DOHH2 (cell line): ENCODE measurements around the gene APBA2.

Experiments
- EZH2phosphoT487 ChIP-seq: fragments of 200-600 bp; sonication (generic); IDR thresholded peaks from 2 replicates; pipeline ENCODE4 v1.6.1; 2017; ENCODE audit warnings: borderline replicate concordance, mild to moderate bottlenecking, antibody characterized with exemption, low read length, moderate library complexity, mixed read lengths
- TF ChIP-seq, protein P1 (sequence below): fragments of 200-600 bp; sonication (generic); IDR thresholded peaks from one replicate; pipeline ENCODE4 v1.5.1; 2014; ENCODE audit warnings: antibody characterized with exemption, mild to moderate bottlenecking, low read depth, low read length; ENCODE audit not compliant: poor library complexity, severe bottlenecking

DNA sequence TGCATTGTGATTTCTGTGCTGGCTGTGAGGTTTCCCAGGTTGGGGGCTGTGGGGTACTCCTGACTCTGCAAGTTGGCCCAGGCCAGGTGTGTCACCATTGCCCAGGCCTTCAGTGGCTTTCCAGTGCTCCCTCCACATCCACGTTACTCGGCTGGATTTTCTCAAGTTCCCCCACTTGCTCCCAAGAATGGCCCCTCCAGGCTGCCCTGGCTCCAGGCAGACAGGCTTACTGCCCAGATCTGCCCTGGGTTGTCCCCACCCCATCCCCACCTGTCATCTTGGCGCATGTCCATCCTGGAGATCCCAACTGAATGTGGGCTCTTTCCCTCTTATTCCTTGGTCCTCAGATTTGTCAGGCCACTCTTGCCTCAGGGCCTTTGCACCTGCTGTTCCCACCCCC is 3.6 kb downstream of the APBA2 start:
- TF ChIP-seq, protein P1, sequence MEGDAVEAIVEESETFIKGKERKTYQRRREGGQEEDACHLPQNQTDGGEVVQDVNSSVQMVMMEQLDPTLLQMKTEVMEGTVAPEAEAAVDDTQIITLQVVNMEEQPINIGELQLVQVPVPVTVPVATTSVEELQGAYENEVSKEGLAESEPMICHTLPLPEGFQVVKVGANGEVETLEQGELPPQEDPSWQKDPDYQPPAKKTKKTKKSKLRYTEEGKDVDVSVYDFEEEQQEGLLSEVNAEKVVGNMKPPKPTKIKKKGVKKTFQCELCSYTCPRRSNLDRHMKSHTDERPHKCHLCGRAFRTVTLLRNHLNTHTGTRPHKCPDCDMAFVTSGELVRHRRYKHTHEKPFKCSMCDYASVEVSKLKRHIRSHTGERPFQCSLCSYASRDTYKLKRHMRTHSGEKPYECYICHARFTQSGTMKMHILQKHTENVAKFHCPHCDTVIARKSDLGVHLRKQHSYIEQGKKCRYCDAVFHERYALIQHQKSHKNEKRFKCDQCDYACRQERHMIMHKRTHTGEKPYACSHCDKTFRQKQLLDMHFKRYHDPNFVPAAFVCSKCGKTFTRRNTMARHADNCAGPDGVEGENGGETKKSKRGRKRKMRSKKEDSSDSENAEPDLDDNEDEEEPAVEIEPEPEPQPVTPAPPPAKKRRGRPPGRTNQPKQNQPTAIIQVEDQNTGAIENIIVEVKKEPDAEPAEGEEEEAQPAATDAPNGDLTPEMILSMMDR, result no peak
- no peak for TF ChIP-seq EZH2phosphoT487
